ENCODE measurements around the gene SVIL. TPM values are rescaled to one million over a fixed set of nuclear protein-coding genes. Genes with fewer than 3 reads are reported as not detected.

SVIL gene
- total RNA-seq, 1 experiment from 2014 or later: 15.3 TPM

- H2AK5ac ChIP-seq (ENCODE audit: insufficient read length, low read length): no peak overlapping the region
- peaks cover 4% of the 10 kb centered on the region; the same call in 1 of the 2 replicates for H3K4me1 ChIP-seq (ENCODE audit: insufficient read depth, low read length)
- no peak overlapping the region for H2BK120ac ChIP-seq (ENCODE audit: low read depth, low read length, poor library complexity, severe bottlenecking)
- peaks cover 2% of the 10 kb centered on the region; the same call in 1 of the 2 replicates for H3K79me2 ChIP-seq (ENCODE audit: insufficient read depth, low read length)
- no peak overlapping the region for H3K9ac ChIP-seq (ENCODE audit: extremely low read depth, insufficient read length, low read length)
- H4K5ac ChIP-seq (ENCODE audit: insufficient read length, low read depth, low read length): no peak overlapping the region
- H4K91ac ChIP-seq (ENCODE audit: insufficient read length, low read depth, low read length): no peak overlapping the region
- no peaks in the 10 kb centered on the region for H3K27me3 Mint-ChIP-seq (ENCODE audit: low read depth)
- peaks cover 42% of the 10 kb centered on the region in 2 experiments for H3K4me1 Mint-ChIP-seq
- H3T11ph ChIP-seq (ENCODE audit: low read length): peak overlapping the region; percentile 45
- no peak overlapping the region for H3K4me2 ChIP-seq (ENCODE audit: insufficient read depth, insufficient read length, low read length)
- peaks cover 0 to 5% (median under 1%) of the 10 kb centered on the region in 3 experiments; a peak in 3 of 7 replicates for H3K36me3 Mint-ChIP-seq (ENCODE audit: insufficient read depth in 1 of 3, low read depth in 3 of 3)
- H3K9me3 Mint-ChIP-seq: no peaks in the 10 kb centered on the region
- H2BK12ac ChIP-seq (ENCODE audit: insufficient read length, low read depth, low read length): no peak overlapping the region
- H2BK20ac ChIP-seq (ENCODE audit: low read depth, low read length, poor library complexity, severe bottlenecking): no peak overlapping the region
- H3K27ac ChIP-seq (ENCODE audit: insufficient read length, low read depth, low read length): no peak overlapping the region
- H3K14ac ChIP-seq (ENCODE audit: insufficient read depth, low read length): no peak overlapping the region; the same call in 1 of the 2 replicates
- H3K4me3 Mint-ChIP-seq: no peak overlapping the region
- no peaks in the 10 kb centered on the region for H4K20me1 ChIP-seq (ENCODE audit: control insufficient read depth, insufficient read depth, insufficient read length)
- no peak overlapping the region for H3K56ac ChIP-seq (ENCODE audit: insufficient read length, low read depth, low read length)
- H4K8ac ChIP-seq (replicated peaks; ENCODE audit: insufficient read length, low read depth, low read length): no peak overlapping the region
- no peak overlapping the region for H3K4ac ChIP-seq (ENCODE audit: low read depth, low read length)
- no peak for DNase-seq
- H3K18ac ChIP-seq (ENCODE audit: insufficient read length, low read depth, low read length): peak overlapping the region; percentile 37
- no peak overlapping the region for H2BK5ac ChIP-seq (ENCODE audit: insufficient read length, low read length)
- H2AFZ ChIP-seq (ENCODE audit: low read length): no peak overlapping the region
- H3K9me3 ChIP-seq (ENCODE audit: control insufficient read depth, low read depth, low read length): no peaks in the 10 kb centered on the region
- no peaks in the 10 kb centered on the region for H3K79me1 ChIP-seq (ENCODE audit: insufficient read depth, low read depth, low read length, poor library complexity, severe bottlenecking)
- no peak overlapping the region for H2BK15ac ChIP-seq (ENCODE audit: low read depth, low read length)
- no peak overlapping the region for H3K23ac ChIP-seq (ENCODE audit: insufficient read length, low read depth, low read length)
- WGBS (ENCODE audit: extremely low coverage, insufficient read length, low lambda C conversion rate): no CpG with 5 or more reads among the region's 7 CpGs
- peak overlapping the region; percentile 13 to 91 (median 48); a peak in 3 of 7 replicates for H3K27ac Mint-ChIP-seq
- no peak for TF ChIP-seq CTCF (conservative IDR thresholded peaks at IDR 0.05)
- H3K27me3 ChIP-seq (ENCODE audit: insufficient read depth, low read length): no peaks in the 10 kb centered on the region
- no peaks in the 10 kb centered on the region for H3K23me2 ChIP-seq (ENCODE audit: insufficient read length, low read depth, low read length, poor library complexity, severe bottlenecking)
Measured at GRCh38 chr10:29621161-29621560, 13.6 kb downstream of the SVIL start.
